Parathyroid adenoma (tissue), 2 donors: ENCODE data around the gene CAMK1G.

Experiments
- H2AFZ ChIP-seq: fragments of 300-600 bp; sonication (generic); one replicate; pipeline ENCODE4 v1.7.0; 2017; ENCODE audit warnings: antibody characterized with exemption, mild to moderate bottlenecking
- H3K27ac ChIP-seq: fragments of 300-600 bp; sonication (generic); one replicate; pipeline ENCODE4 v1.7.0; 2017
- H3K27me3 ChIP-seq: fragments of 300-600 bp; sonication (generic); one replicate; pipeline ENCODE4 v1.7.0; 2017; ENCODE audit warnings: low read length; ENCODE audit not compliant: control insufficient read depth, insufficient read depth
- H3K36me3 ChIP-seq: fragments of 300-600 bp; sonication (generic); one replicate; pipeline ENCODE4 v1.7.0; 2017; ENCODE audit warnings: low read length; ENCODE audit not compliant: control insufficient read depth, insufficient read depth
- H3K4me1 ChIP-seq: fragments of 300-600 bp; sonication (generic); one replicate; pipeline ENCODE4 v1.7.0; 2017; ENCODE audit warnings: control low read depth
- H3K4me2 ChIP-seq: fragments of 300-600 bp; sonication (generic); one replicate; pipeline ENCODE4 v1.7.0; 2017; ENCODE audit warnings: low read length
- H3K4me3 ChIP-seq: fragments of 300-600 bp; sonication (generic); one replicate; pipeline ENCODE4 v1.7.0; 2017; ENCODE audit warnings: low read depth, low read length
- H3K79me2 ChIP-seq: fragments of 300-600 bp; sonication (generic); one replicate; pipeline ENCODE4 v1.7.0; 2017; ENCODE audit warnings: control low read depth
- H3K9ac ChIP-seq: fragments of 300-600 bp; sonication (generic); one replicate; pipeline ENCODE4 v1.7.0; 2017; ENCODE audit warnings: mild to moderate bottlenecking
- H3K9me3 ChIP-seq: fragments of 300-600 bp; sonication (generic); one replicate; pipeline ENCODE4 v1.7.0; 2017; ENCODE audit warnings: low read length; ENCODE audit not compliant: control insufficient read depth
- CTCF ChIP-seq: fragments of 300-600 bp; sonication (generic); IDR thresholded peaks from one replicate; pipeline ENCODE4 v1.7.0; 2017; ENCODE audit warnings: antibody characterized with exemption, mild to moderate bottlenecking
- donor health status: primary hyperparathyroidism.

The CAMK1G gene

DNA sequence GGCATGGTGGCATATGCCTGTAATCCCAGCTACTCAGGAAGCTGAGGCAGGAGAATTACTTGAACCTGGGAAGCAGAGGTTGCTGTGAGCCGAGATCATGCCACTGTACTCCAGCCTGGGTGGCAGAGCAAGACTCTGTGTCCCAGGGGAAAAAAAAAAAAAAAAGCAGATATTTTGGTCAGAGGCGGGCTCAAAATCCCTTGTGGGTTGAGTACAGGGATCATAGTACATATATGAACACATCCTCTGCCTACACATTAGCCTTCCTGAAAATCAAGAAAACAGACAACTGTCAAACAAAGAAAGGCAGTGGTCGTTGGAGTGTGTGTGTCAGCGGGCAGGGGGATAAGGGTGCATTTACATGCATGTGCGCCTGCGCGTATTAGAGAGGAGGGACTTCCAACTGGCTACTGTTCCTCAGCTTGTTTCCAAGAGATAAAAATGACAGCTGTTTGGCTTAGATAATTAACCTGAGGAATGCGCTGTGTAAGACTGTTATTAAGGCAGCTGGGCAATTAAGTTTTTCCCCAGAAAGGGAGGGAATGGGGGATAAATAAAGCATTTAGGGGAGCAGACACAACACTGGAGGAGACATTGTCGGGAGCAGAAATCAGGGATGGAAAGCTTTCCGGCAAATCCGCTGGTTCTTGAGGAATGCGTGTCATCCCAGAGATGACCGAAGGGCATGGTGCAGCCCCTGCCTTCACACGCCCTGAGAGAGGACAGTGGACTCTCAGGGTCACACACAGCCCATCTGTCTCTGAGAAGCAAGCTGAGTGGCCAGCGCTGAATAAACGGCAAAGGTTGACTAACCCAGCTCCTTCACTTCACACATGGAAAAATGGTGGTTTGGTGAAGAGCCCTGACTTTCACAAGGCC is 62.3 kb downstream of the CAMK1G start:
- H3K4me2 ChIP-seq = no peak overlapping the region
- TF ChIP-seq CTCF = no peak
- H3K79me2 ChIP-seq = no peaks in the 10 kb centered on the region
- no peaks in the 10 kb centered on the region for H3K9me3 ChIP-seq
- no peak overlapping the region for H3K27ac ChIP-seq
- H3K9ac ChIP-seq = no peak overlapping the region
- no peak overlapping the region for H3K4me3 ChIP-seq
- H3K4me1 ChIP-seq = peaks cover 4% of the 10 kb centered on the region
- no peak overlapping the region for H2AFZ ChIP-seq
- H3K27me3 ChIP-seq = no peaks in the 10 kb centered on the region
- no peaks in the 10 kb centered on the region for H3K36me3 ChIP-seq

DNA sequence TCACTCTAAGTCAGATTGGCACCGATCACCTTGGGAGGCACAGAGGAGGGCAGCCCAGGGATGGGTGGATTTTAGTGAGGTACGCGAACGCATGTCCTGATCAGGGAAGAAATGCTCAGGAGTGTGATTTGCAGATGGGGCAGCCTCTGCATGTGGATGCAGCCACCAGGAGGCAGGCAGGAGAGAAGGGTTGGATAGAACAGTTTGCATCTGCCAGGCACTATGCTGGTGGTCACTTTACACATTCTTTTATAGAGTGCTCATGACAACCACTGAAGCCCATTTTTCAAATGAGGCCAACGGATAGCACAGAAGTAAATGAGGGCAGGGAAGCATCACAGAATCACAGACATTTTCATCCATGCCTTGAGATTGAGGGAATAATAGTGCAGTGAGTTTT is 63.0 kb downstream of the CAMK1G start:
- no peaks in the 10 kb centered on the region for H3K9me3 ChIP-seq
- H3K4me3 ChIP-seq = no peak overlapping the region
- H3K4me2 ChIP-seq = no peak overlapping the region
- no peaks in the 10 kb centered on the region for H3K36me3 ChIP-seq
- TF ChIP-seq CTCF = no peak
- H2AFZ ChIP-seq = no peak overlapping the region
- no peak overlapping the region for H3K27ac ChIP-seq
- no peaks in the 10 kb centered on the region for H3K27me3 ChIP-seq
- H3K79me2 ChIP-seq = no peaks in the 10 kb centered on the region
- H3K9ac ChIP-seq = no peak overlapping the region
- peaks cover 1% of the 10 kb centered on the region for H3K4me1 ChIP-seq

GRCh38 chr1:209647156-209647555 is 63.6 kb downstream of the CAMK1G start:
- Histone ChIP-seq H2AFZ (no peak overlapping the region), H3K9me3 (no peaks in the 10 kb centered on the region), H3K9ac (no peak overlapping the region), H3K36me3 (no peaks in the 10 kb centered on the region), H3K4me2 (no peak overlapping the region), H3K27me3 (no peaks in the 10 kb centered on the region), H3K27ac (no peak overlapping the region), H3K79me2 (no peaks in the 10 kb centered on the region), H3K4me1 (no peaks in the 10 kb centered on the region), H3K4me3 (no peak overlapping the region)
- TF ChIP-seq CTCF = no peak

DNA sequence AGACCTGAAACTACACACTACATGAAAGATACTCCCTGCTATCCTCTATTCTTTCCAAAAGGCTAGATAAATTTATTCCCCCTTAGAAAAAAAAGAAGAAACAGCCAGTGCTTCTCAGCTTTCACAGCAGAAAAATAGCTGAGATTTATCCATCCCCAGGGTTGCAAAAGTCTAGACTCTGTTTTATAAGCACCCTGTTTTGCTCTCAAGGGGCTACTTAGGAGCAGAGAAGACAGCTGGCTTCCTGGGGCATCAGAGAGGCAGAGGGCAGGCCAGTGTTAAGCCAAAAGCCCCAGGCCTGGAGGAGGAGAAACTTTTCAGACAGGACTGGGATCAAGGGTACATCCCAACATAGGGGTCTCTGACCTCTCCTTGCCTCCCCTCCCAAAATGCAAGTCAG is 64.8 kb downstream of the CAMK1G start:
- no peak overlapping the region for H2AFZ ChIP-seq
- no peak overlapping the region for H3K4me3 ChIP-seq
- no peak for TF ChIP-seq CTCF
- H3K27ac ChIP-seq = no peak overlapping the region
- H3K36me3 ChIP-seq = no peaks in the 10 kb centered on the region
- no peaks in the 10 kb centered on the region for H3K4me1 ChIP-seq
- H3K27me3 ChIP-seq = no peaks in the 10 kb centered on the region
- no peak overlapping the region for H3K4me2 ChIP-seq
- no peaks in the 10 kb centered on the region for H3K79me2 ChIP-seq
- no peaks in the 10 kb centered on the region for H3K9me3 ChIP-seq
- H3K9ac ChIP-seq = no peak overlapping the region
